ENCODE results near the gene IRAK1BP1. TPM values are rescaled to one million over a fixed set of nuclear protein-coding genes. Genes with fewer than 3 reads are reported as not detected.
"Not testable (repeated sequence)": the region's sequence is repeated elsewhere in the genome, so short reads cannot be mapped to it uniquely, and the experiment has no call there.

Gene IRAK1BP1
- total RNA-seq, 1 donor from 2014 or later, result 13.8 TPM

- H3K9me3 Mint-ChIP-seq (ENCODE audit: unreplicated experiment), result peaks cover 6% of the 10 kb centered on the region
- H3K27me3 Mint-ChIP-seq (ENCODE audit: unreplicated experiment), result no peaks in the 10 kb centered on the region
- no peak for TF ChIP-seq CTCF (IDR thresholded peaks at IDR 0.05; ENCODE audit: partially characterized antibody, unreplicated experiment)
- H3K4me3 Mint-ChIP-seq (ENCODE audit: unreplicated experiment), result peak overlapping the region; percentile 97
- H3K27ac Mint-ChIP-seq (ENCODE audit: unreplicated experiment), result peak overlapping the region; percentile 99
- no peaks in the 10 kb centered on the region for H3K36me3 Mint-ChIP-seq (ENCODE audit: unreplicated experiment)
- no peak for DNase-seq
- H3K4me1 Mint-ChIP-seq (ENCODE audit: low read depth, unreplicated experiment), result peaks cover 4% of the 10 kb centered on the region
Measured at GRCh38 chr6:78867020-78867369, 356 bp upstream of the IRAK1BP1 start.

GRCh38 chr6:78868116-78868515, 765 bp downstream of the IRAK1BP1 start:
- no peak for DNase-seq
- no peak for TF ChIP-seq CTCF (IDR thresholded peaks at IDR 0.05; ENCODE audit: partially characterized antibody, unreplicated experiment)
- Mint-ChIP-seq H3K9me3 (ENCODE audit: unreplicated experiment) (peaks cover 6% of the 10 kb centered on the region), H3K36me3 (ENCODE audit: unreplicated experiment) (no peaks in the 10 kb centered on the region), H3K27ac (ENCODE audit: unreplicated experiment) (peak overlapping the region; percentile 99), H3K27me3 (ENCODE audit: unreplicated experiment) (no peaks in the 10 kb centered on the region), H3K4me3 (ENCODE audit: unreplicated experiment) (peak overlapping the region; percentile 97), H3K4me1 (ENCODE audit: low read depth, unreplicated experiment) (peaks cover 4% of the 10 kb centered on the region)

- Mint-ChIP-seq H3K36me3 (ENCODE audit: unreplicated experiment) (peaks cover 33% of the 10 kb centered on the region), H3K9me3 (ENCODE audit: unreplicated experiment) (no peaks in the 10 kb centered on the region), H3K4me3 (ENCODE audit: unreplicated experiment) (no peak overlapping the region), H3K27me3 (ENCODE audit: unreplicated experiment) (no peaks in the 10 kb centered on the region), H3K27ac (ENCODE audit: unreplicated experiment) (no peak overlapping the region), H3K4me1 (ENCODE audit: low read depth, unreplicated experiment) (no peaks in the 10 kb centered on the region)
- TF ChIP-seq CTCF (IDR thresholded peaks at IDR 0.05; ENCODE audit: partially characterized antibody, unreplicated experiment), result no peak
- DNase-seq, result no peak
Measured at GRCh38 chr6:78875505-78875904, 8.2 kb downstream of the IRAK1BP1 start.

GRCh38 chr6:78883651-78884050, 16.3 kb downstream of the IRAK1BP1 start:
- peaks cover 16% of the 10 kb centered on the region for H3K36me3 Mint-ChIP-seq (ENCODE audit: unreplicated experiment)
- no peaks in the 10 kb centered on the region for H3K9me3 Mint-ChIP-seq (ENCODE audit: unreplicated experiment)
- H3K4me1 Mint-ChIP-seq (ENCODE audit: low read depth, unreplicated experiment), result no peaks in the 10 kb centered on the region
- no peak for DNase-seq
- no peak for TF ChIP-seq CTCF (IDR thresholded peaks at IDR 0.05; ENCODE audit: partially characterized antibody, unreplicated experiment)
- no peak overlapping the region for H3K27ac Mint-ChIP-seq (ENCODE audit: unreplicated experiment)
- no peaks in the 10 kb centered on the region for H3K27me3 Mint-ChIP-seq (ENCODE audit: unreplicated experiment)
- no peak overlapping the region for H3K4me3 Mint-ChIP-seq (ENCODE audit: unreplicated experiment)

- H3K4me1 Mint-ChIP-seq (ENCODE audit: low read depth, unreplicated experiment); DNase-seq; H3K9me3 Mint-ChIP-seq (ENCODE audit: unreplicated experiment); H3K27ac Mint-ChIP-seq (ENCODE audit: unreplicated experiment); H3K27me3 Mint-ChIP-seq (ENCODE audit: unreplicated experiment); H3K4me3 Mint-ChIP-seq (ENCODE audit: unreplicated experiment): not testable (repeated sequence)
- peaks cover 17% of the 10 kb centered on the region for H3K36me3 Mint-ChIP-seq (ENCODE audit: unreplicated experiment)
Measured at GRCh38 chr6:78889901-78890300, 22.6 kb downstream of the IRAK1BP1 start.

GRCh38 chr6:78896227-78896626, 28.9 kb downstream of the IRAK1BP1 start:
- no peak for DNase-seq
- no peak overlapping the region for H3K4me3 Mint-ChIP-seq (ENCODE audit: unreplicated experiment)
- H3K9me3 Mint-ChIP-seq (ENCODE audit: unreplicated experiment), result peaks cover 2% of the 10 kb centered on the region
- peaks cover 2% of the 10 kb centered on the region for H3K27me3 Mint-ChIP-seq (ENCODE audit: unreplicated experiment)
- no peak overlapping the region for H3K27ac Mint-ChIP-seq (ENCODE audit: unreplicated experiment)
- no peak for TF ChIP-seq CTCF (IDR thresholded peaks at IDR 0.05; ENCODE audit: partially characterized antibody, unreplicated experiment)
- no peaks in the 10 kb centered on the region for H3K4me1 Mint-ChIP-seq (ENCODE audit: low read depth, unreplicated experiment)
- no peaks in the 10 kb centered on the region for H3K36me3 Mint-ChIP-seq (ENCODE audit: unreplicated experiment)

All from glutamatergic neuron (in vitro differentiated cells).